Measurements from ENCODE around the gene MANF. TPM values are rescaled to one million over a fixed set of nuclear protein-coding genes. Genes with fewer than 3 reads are reported as not detected.
"Not testable (repeated sequence)": the region's sequence is repeated elsewhere in the genome, so short reads cannot be mapped to it uniquely, and the experiment has no call there.

MANF gene
- polyA plus RNA-seq (ENCODE audit: insufficient read length in 4 of 4): 100 to 1,000 TPM; 122 to 147 (median 139) TPM

DNA sequence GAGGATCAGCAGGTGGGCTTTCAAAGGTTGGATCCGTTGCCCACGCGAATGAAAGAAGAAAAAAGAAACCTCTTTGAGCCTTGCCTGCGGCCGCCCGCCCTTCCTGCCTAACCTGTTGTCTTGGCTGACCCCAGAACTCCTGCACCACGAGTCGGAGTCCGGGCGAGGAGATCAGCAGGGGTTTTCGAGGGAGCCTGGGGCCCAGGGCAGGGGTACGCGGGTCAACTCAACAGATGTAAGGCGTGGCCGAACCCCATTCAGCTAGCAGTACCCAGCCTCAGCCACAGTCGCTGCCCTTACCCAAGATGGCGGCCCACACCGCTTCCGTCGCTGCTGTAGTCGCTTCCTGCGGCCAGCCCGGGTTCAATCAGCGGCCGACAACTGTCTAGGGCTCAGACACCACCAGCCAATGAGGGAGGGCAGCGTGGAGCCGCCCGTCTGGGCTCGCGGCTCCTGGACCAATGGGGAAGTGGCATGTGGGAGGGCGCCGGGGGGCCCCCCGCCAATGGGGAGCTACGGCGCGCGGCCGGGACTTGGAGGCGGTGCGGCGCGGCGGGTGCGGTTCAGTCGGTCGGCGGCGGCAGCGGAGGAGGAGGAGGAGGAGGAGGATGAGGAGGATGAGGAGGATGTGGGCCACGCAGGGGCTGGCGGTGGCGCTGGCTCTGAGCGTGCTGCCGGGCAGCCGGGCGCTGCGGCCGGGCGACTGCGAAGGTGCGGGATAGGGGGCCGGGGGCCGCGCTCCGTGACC, at the start of gene MANF:
Gene MANF, plus strand, starts transcription at position 566 of the 748 bp plus-strand sequence. Its CDS starts 52 bp downstream, at position 618.
- peak; percentile 91 to 96 (median 94) for DNase-seq (ENCODE audit: low read depth in 4 of 4, low spot score in 3 of 4)

DNA sequence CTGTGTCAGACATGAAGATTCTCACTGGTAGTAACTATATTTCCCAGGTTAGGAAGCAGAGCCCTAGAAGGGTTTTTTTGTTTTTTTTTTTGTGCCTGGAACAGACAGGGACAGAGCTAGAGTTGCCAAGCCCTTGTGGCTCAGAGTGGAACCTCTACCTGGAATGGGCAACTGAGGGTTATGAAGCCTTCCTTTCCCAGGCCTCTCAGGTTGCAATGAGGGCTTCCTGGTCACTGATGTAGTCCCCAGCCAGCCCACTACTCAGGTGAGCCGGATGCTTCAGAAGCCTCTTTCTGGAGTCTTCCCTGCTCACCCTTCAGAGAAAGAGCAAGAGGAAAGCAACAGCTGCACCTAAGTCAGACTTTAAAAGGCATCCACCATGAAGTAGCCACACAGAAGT, 48.8 kb upstream of the MANF start:
- no peak for DNase-seq (ENCODE audit: low read depth in 4 of 4, low spot score in 3 of 4)

DNA sequence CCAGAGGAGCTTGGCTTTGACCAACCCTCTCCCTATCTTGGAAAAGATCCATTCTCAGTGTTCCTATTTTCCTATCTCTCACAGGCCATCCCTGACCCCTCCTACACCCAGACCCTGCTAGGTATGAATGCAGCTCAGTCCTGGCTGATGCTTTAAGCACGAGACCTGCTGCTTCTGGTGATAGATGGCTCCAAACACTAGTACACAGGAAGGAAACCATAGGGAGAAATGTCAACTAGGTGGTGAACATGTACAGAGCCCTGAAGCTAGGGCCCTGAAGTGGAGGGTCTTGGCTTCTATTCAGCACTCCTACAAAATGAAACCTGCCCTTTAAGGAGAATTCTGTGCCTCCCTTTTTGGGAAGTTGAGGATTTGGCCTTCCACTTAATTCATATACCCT, 47.4 kb upstream of the MANF start:
- no peak for DNase-seq (ENCODE audit: low read depth in 4 of 4, low spot score in 3 of 4)

DNA sequence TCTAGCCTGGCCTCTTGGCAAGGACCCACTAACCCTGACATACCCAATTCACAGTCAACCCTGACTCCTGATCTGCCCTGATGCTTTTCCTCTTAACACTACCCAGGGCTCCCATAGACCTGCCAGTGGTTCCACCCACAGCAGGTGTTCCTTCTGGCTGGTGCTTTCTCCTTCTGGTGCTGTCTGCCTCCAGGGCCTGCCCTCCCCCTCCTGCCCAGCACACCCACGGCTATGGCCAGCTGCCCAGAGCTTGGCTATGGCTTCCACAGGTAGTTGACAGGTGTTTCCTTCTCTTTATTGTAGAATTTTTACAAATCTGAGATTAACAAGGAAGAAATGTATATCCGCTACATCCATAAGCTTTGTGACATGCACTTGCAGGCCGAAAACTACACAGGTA, 46.5 kb upstream of the MANF start:
- DNase-seq (ENCODE audit: low read depth in 4 of 4, low spot score in 3 of 4): no peak

DNA sequence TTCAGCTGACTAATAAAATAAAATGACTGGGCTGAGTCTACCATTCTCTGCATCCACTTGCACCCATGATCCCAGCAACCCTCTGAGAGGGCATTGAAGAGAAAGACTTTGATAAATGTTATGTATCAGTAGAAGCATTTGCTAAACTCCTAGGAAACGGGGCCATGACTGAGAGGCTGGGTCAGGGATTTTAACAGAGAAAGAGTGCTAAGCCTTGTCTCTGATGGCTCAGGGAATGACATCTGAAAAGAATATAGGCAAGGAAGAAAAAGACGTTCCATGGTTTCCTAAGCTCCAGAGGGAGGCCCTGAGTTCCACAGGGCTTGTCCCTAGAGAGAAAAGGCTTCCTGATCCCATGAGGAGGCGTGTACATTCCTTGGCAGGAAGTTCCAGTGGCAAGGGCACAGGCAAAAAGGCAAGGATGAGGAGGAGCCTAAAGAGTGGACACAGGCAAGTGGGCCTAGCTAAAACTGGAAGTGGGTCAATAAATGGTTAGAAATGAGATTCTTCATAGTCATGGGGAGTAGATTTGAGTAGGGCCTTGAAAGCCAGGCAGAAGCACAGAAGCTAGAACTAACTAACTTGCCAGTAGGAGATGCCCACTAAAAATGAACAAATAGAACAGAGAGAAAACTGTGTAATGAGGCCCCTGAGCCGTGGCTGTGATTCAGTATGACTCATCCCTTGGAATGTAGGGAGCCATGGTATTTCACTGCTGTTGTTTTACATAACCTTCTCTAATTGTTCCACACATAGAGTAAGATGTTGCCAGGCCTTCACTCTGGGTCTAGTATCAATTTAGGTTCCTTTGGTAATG, 44.9 kb upstream of the MANF start:
- DNase-seq (ENCODE audit: low read depth in 4 of 4, low spot score in 3 of 4): no peak

DNA sequence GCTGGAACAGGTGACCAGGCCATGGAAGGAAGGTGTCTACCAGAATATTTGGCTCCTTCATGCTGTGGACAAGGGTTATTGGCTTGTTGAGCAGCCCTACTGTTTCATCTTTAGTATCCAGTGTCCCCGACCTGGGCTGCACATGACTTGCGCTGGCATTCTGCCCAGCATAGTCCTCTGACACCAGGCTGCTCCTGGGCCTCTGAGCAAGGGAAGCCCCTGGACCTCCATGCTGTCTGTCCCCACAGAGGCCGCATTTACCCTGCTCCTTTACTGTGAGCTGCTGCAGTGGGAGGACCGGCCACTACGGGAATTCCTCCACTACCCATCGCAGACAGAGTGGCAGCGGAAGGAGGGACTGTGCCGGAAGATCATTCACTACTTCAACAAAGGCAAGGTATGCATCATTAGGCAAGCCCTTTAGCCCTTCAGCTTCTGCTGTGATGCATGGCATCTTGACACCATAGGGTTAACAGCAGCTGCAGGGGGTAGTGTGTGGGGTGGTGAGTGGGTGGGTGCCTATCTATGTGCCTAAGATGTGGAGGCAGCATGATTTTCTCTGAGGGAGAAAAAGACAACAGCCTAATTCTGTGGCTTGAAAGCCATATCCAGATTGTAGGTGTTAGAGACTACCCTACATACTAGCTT, 44.0 kb upstream of the MANF start:
- DNase-seq (ENCODE audit: low read depth in 4 of 4, low spot score in 3 of 4): peak in 1 of 4 donors; percentile 5

DNA sequence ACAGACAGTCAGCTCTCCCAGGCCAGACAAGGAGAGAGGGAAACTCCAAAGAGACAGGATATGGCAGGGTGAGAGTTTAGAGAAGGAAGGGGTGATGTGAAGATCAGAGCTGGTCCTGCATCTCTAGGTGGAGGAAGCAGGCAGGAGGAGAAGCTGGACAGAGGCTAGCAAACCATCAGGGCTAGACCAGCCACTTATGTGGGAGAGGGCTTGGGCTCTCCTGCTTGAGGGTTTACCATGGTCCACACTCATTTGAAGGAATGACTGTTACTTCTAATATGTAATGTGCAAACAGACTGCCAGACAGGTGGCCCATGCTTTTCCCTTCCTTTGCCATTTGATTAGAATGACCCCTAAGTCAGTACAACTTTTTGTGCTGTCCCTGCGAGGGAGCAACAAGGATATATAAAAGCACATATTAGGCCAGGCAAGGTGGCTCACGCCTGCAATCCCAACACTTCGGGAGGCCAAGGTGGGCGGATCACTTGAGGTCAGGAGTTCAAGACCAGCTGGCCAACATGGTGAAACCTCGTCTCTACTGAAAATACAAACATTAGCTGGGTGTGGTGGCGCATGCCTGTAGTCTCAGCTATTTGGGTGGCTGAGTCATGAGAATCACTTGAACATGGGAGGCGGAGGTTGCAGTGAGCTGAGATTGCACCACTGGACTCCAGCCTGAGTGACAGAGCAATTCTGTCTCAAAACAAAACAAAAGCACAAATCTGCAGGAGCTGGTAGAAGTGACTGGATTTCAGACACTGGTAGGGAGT, 41.0 kb upstream of the MANF start:
- no peak for DNase-seq (ENCODE audit: low read depth in 4 of 4, low spot score in 3 of 4)

DNA sequence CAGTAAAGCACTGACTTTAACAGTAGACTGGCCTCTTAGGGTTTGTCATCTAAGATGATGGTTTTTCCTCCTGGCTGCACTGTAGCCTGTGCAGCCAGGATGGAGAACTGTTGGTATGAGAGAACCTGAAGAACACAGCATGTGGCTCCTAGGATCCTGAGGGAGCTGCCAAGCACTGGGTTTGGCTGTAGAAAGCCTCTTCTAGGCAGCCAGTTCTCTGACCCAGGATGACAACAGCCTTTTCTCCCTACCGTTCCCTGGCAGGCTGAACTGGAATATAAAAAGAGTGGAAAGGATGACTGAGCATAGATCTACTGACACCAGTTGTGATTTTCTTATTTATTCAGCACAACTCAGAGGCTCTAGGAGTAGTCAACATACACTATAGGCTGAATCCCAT, 34.3 kb upstream of the MANF start:
- DNase-seq (ENCODE audit: low read depth in 4 of 4, low spot score in 3 of 4): no peak

DNA sequence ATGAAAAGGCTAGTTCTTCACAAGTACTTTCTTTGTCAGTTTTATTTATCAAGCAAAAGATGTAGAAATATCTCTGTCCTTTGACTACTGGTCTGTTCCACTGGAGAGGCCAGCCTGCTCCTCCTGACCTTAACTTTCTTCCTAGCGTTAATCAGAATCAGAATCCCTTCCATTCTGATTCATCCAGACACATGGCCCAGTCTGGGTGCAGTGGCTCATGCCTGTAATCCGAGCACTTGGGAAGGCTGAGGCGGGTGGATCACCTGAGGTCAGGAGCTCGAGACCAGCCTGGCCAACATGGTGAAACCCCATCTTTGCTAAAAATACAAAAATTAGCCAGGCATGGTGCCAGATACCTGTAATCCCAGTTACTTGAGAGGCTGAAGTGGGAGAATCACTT, 32.0 kb upstream of the MANF start:
- DNase-seq (ENCODE audit: low read depth in 4 of 4, low spot score in 3 of 4): no peak

DNA sequence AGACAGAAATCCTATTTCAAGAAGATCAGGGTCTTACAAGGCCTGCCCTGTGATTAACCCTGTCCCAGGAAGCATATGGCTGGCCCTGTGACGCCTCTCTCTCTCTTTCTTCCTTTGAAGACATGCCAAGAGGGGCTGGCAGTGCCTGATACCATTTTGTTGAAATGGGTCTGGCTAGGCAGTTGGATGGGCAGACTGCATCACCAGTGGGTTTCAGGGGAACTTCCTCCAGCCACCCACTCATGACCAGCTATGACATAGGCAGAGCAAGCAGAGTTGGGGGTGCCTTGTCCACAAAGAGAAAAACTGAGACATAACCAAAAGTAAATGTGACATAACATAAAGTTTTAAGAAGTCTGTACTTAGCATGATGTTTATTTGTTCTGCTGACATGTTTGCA, 31.4 kb upstream of the MANF start:
- DNase-seq (ENCODE audit: low read depth in 4 of 4, low spot score in 3 of 4): no peak

DNA sequence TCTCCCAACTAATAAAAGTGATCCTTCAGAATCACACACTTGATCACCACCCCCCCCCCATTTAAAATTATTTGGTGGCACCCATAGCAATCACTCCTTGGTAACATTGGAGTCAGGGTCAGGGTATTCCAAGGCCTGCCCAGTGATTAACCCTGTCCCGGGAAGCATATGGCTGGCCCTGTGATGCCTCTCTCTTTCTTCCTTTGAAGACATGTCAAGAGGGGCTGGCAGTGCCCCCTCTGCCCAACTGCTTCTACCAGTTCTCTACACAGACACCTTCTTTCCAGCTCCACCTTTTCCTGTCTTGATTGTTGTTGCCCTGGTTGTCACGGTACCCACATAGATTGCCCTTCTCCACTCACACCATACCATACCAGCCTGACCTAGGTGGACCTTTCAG, 30.9 kb upstream of the MANF start:
- DNase-seq (ENCODE audit: low read depth in 4 of 4, low spot score in 3 of 4): no peak

DNA sequence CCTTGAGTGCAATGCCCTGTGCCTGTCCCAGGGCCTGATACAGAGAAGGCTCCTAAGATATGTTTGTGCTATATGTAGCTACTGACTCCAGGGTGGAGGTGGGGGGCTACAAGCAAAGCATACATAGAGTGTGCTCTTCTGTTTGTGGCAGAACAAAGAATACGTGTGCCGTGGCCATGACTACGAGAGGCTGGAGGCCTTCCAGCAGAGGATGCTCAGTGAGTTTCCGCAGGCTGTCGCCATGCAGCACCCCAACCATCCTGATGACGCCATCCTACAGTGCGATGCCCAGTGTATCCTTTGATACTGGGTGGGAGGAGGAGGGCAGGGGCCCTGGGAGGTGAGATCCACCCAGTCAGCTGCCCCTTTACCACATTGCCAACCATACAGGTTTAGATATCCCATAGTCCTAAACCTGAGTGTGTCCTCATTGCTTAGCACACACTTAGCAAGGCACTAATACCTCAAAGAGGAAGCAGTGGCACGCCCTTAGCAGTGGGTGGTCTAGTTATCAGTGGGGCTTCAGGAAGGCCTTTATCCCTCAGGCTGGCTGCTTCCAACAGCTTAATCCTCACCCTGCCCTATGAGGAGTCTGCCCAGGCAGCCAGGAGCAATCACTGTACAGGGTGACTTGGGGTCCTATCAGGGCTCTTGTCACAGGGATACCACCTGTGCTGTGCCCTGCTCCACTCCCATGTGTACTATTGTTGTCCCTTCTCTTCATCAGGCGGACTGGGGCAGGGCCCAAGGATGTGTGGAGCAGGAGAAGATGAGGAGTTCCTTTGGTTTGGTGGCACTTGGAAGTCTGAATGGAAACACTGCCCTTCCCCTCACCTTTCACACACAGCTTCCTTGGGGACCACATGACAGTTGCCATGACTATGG, 30.1 kb upstream of the MANF start:
- no peak for DNase-seq (ENCODE audit: low read depth in 4 of 4, low spot score in 3 of 4)

DNA sequence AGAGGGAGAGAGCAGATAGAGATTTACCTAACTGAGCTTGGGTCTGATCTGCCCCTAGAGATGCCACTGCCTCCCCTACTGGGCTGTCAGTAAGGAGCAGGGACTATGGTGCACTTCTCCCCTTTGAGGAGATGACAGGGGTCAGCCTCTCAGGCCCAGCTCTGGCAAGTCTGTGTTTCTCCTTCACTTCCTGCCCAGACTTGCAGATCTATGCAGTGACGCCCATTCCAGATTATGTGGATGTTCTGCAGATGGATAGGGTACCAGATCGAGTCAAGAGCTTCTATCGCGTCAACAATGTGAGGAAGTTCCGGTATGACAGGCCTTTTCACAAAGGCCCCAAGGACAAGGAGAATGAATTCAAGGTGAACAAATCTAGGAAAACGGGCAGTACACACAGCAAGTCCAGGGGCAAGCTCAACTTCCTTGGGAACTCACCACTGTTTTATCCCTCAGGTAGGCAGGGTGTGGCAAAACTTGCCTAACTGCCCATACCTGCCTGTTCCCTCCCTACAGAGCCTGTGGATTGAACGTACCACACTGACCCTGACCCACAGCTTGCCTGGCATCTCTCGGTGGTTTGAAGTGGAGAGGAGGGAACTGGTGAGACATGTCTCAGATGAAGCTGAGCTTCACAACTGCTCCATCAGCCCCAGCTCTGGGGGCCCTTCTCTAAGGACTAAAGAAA, 29.1 kb upstream of the MANF start:
- no peak for DNase-seq (ENCODE audit: low read depth in 4 of 4, low spot score in 3 of 4)

DNA sequence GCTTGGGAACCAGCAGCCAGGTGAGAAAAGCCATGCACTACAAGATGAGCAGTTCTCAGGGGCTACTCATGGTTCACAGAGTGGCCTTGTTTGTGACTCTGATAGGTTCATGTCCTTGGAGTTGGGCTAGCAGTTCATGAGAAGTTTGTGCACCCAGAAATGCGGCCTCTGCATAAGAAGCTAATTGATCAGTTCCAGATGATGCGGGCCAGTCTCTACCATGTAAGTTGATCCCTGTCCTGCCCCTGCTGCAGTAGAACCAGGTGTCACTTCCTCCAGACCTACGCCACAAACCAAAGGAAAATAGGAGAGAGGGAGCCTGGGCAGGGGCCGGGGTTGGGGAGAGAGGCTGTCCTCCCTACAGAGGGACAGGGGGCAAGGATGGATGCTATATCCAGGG, 27.2 kb upstream of the MANF start:
- no peak for DNase-seq (ENCODE audit: low read depth in 4 of 4, low spot score in 3 of 4)

DNA sequence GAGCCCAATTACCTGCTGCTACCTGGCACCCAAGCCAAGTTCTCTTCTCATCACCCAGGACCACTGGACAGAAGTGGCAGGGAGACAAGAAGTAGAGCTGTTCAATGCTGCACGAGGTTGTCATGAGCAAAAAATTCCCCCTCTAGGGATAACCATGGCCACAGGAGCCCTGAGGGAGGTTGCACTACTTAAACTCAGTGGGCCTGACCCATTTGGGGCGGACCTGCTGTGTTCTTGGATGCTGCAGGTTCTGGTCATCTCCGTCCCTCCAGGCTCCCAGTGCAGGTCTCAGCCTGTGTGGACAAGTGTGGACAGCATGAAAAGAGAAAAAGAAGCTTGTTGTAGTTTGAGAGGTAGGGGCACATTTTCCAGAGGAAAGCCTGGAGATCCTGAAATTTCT, 26.1 kb upstream of the MANF start:
- DNase-seq (ENCODE audit: low read depth in 4 of 4, low spot score in 3 of 4): no peak

DNA sequence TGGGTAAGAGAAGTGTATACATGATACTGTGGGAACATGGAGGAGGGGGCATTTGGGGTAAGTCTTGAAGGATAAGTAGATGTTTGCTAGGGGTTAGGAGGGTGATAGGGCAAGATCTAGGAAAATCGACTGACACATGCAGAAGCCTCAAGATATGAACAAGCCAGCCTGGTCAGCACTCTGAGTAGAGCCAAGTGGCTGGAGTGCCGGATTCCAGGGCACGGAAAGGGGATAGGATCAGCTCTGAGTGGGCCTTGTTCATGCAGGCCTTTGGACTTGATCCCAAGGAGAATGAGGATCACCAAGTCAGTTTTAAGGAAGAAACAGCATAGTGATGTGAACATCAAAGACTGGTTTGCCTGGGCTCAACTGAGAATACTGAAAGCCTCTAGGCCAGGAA, 24.3 kb upstream of the MANF start:
- DNase-seq (ENCODE audit: low read depth in 4 of 4, low spot score in 3 of 4): no peak

DNA sequence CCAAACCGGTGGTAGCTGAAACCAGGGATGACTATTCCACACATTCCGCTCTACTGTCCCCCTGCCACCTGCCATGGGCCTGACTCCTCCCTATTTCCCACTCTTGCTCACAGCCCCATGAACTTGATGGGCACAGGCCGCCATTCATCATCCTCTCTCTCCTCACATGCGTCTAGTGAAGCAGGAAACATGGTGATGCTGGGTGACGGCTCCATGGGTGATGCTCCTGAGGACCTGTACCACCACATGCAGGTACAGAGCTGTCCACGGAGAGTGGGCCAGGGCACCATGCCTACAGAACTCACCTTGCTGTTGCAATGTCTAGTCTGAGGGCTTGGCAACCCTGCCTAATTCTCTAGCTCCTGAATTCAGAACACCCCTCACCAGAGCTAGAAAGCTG, 23.3 kb upstream of the MANF start:
- no peak for DNase-seq (ENCODE audit: low read depth in 4 of 4, low spot score in 3 of 4)

DNA sequence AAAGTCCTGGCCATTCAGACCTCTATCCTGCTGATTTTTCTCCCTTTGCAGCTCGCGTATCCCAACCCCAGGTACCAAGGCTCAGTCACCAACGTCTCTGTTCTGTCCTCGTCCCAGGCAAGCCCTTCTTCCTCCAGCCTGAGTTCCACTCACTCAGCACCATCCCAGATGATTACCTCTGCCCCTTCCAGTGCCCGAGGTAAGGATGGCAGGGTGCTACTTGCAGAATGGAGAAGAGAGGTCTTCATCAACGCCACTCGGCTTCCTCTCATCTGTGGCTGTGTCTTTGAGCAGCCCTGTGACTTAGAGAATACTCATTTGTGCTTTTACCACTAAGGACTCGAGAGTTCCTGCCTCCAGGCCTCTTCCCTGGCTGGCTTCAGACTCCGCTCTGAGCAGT, 22.6 kb upstream of the MANF start:
- DNase-seq (ENCODE audit: low read depth in 4 of 4, low spot score in 3 of 4): no peak

DNA sequence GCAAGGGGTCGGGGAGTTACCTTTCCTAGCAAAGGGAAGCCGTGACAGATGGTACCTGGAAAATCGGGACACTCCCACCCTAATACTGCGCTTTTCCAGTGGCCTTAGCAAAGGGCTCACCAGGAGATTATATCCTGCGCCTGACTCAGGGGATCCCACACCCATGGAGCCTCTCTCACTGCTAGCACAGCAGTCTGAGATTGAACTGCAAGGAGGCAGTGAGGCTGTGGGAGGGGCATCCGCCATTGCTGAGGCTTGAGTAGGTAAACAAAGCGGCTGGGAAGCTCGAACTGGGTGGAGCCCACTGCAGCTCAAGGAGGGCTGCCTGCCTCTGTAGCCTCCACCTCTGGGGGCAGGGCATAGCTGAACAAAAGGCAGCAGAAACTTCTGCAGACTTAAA, 16.8 kb upstream of the MANF start:
- not testable (repeated sequence) for DNase-seq (ENCODE audit: low read depth in 4 of 4, low spot score in 3 of 4)
